MCF 10A (cell line): ENCODE results near the gene CA7. TPM values are rescaled to one million over a fixed set of nuclear protein-coding genes. Genes with fewer than 3 reads are reported as not detected.

Experiments
- Bru-seq: library from RNA; stranded (reverse); fragments of 400-500 nt; gene quantifications from one replicate; lab custom pipeline; 2021; lab: Mats Ljungman, UMichigan
- BruChase-seq, 2 experiments: library from RNA; stranded (reverse); fragments of 400-500 nt; gene quantifications; one replicate each; lab custom pipeline; 2021; lab: Mats Ljungman, UMichigan
- BruUV-seq: library from RNA; stranded (reverse); fragments of 400-500 nt; replicated peaks from 2 replicates; lab custom pipeline; 2021; lab: Mats Ljungman, UMichigan
- CTCF ChIA-PET: fragments of 300-600 bp; sonication (Branson Sonifier 250); formaldehyde crosslinking; extraction: SDS; loops from one replicate; lab custom pipeline; 2021; ENCODE audit warnings: antibody characterized with exemption, inconsistent platforms; lab: Yijun Ruan, JAX
- POLR2A ChIA-PET: fragments of 300-600, 350-650 bp; sonication (Branson Sonifier 250); formaldehyde crosslinking; extraction: SDS; loops from one replicate; lab custom pipeline; 2020; ENCODE audit warnings: antibody characterized with exemption, inconsistent platforms; lab: Yijun Ruan, JAX
- DNase-seq: peaks from one replicate; pipeline ENCODE4 v3.0.0-alpha.2; 2018; ENCODE audit not compliant: unreplicated experiment
- H3K27ac Mint-ChIP-seq: one replicate; pipeline ENCODE4 v1.8.0; 2022; ENCODE audit warnings: mild to moderate bottlenecking, low read depth, mixed read lengths; ENCODE audit not compliant: unreplicated experiment
- H3K27me3 Mint-ChIP-seq: one replicate; pipeline ENCODE4 v1.8.0; 2022; ENCODE audit warnings: mixed read lengths; ENCODE audit not compliant: insufficient read depth, unreplicated experiment
- H3K36me3 Mint-ChIP-seq: one replicate; pipeline ENCODE4 v1.8.0; 2022; ENCODE audit warnings: mild to moderate bottlenecking, moderate library complexity, mixed read lengths; ENCODE audit not compliant: insufficient read depth, unreplicated experiment
- H3K4me1 Mint-ChIP-seq: one replicate; pipeline ENCODE4 v1.8.0; 2022; ENCODE audit warnings: mixed read lengths; ENCODE audit not compliant: insufficient read depth, unreplicated experiment
- H3K4me3 Mint-ChIP-seq: one replicate; pipeline ENCODE4 v1.8.0; 2022; ENCODE audit warnings: mild to moderate bottlenecking, moderate library complexity, mixed read lengths; ENCODE audit not compliant: unreplicated experiment
- H3K9me3 Mint-ChIP-seq: one replicate; pipeline ENCODE4 v1.8.0; 2022; ENCODE audit warnings: mixed read lengths; ENCODE audit not compliant: unreplicated experiment
- CTCF ChIP-seq: fragments of 200-600 bp; IDR thresholded peaks from one replicate; pipeline ENCODE4 v1.8.0; 2022; ENCODE audit warnings: antibody characterized with exemption, mild to moderate bottlenecking; ENCODE audit not compliant: unreplicated experiment
- intact Hi-C: fragments of 100-400 bp; cut with micrococcal nuclease; formaldehyde crosslinking; loops from 2 replicates; pipeline ENCODE4 v1.14.1; 2022
- long read RNA-seq: library from polyadenylated mRNA; stranded (forward); transcript quantifications from one replicate; pipeline ENCODE4 v2.0.0, GENCODE V29; 2022
- total RNA-seq: library from RNA; stranded (reverse); gene quantifications from 2 replicates; pipeline ENCODE4 v1.2.3, GENCODE V29; 2022

CA7 gene
- total RNA-seq, result not detected in 2 replicates
- Bru-seq, nascent RNA, result not detected
- not detected for BruChase-seq, experiment 1, labeled RNA remaining after a 6-hour chase
- not detected for BruChase-seq, experiment 2, labeled RNA remaining after a 2-hour chase
- long read RNA-seq, result 0 reads

- TF ChIP-seq CTCF, result no peak
- no TSS peak for BruUV-seq
- Mint-ChIP-seq H3K9me3 (no peaks in the 10 kb centered on the region), H3K4me1 (peaks cover 7% of the 10 kb centered on the region), H3K36me3 (peaks cover 6% of the 10 kb centered on the region), H3K27ac (no peak within 1 kb of the TSS), H3K4me3 (no peak within 1 kb of the TSS), H3K27me3 (peaks cover 11% of the 10 kb centered on the region)
- no peak for DNase-seq
- ChIA-PET CTCF (interaction anchor here (0.6 to 5.5 kb wide), 6 partner anchors 14 to 237 kb away, joined by 3 to 39 read pairs (median 12); partner anchors contain the start of gene NAE1), POLR2A (interaction anchor here (0.7 kb wide), 1 partner anchor 21 kb away, joined by 4 read pairs; no protein-coding TSS in a partner anchor)
- intact Hi-C loops, result no loop called here
These were observed at the start of gene CA7 for GRCh38 chr16:66844342-66845079. TSS of gene CA7 (plus strand) at chr16:66844414. CDS start at chr16:66844488, 74 bp downstream.

- CTCF ChIA-PET, result interaction anchor here (1.0 kb wide), 1 partner anchor 46 kb away, joined by 3 read pairs; no protein-coding TSS in a partner anchor
- POLR2A ChIA-PET, result no interaction called here
- DNase-seq, result no peak
- no peak overlapping the region for H3K27ac Mint-ChIP-seq
- no peaks in the 10 kb centered on the region for H3K9me3 Mint-ChIP-seq
- H3K4me1 Mint-ChIP-seq, result no peaks in the 10 kb centered on the region
- BruUV-seq, result no TSS peak
- intact Hi-C loops, result no loop called here
- no peak overlapping the region for H3K4me3 Mint-ChIP-seq
- H3K27me3 Mint-ChIP-seq, result no peaks in the 10 kb centered on the region
- no peak for TF ChIP-seq CTCF
- peaks cover 13% of the 10 kb centered on the region for H3K36me3 Mint-ChIP-seq
These were observed 46.1 kb upstream of the CA7 start for GRCh38 chr16:66798161-66798560.

- POLR2A ChIA-PET, result no interaction called here
- BruUV-seq, result no TSS peak
- no peak overlapping the region for H3K27ac Mint-ChIP-seq
These were observed 43.4 kb upstream of the CA7 start for GRCh38 chr16:66800856-66801255.

More at GRCh38 chr16:66800856-66801255, 43.4 kb upstream of the CA7 start:
- intact Hi-C loops, result no loop called here
- H3K4me3 Mint-ChIP-seq, result no peak overlapping the region
- no peaks in the 10 kb centered on the region for H3K27me3 Mint-ChIP-seq
- CTCF ChIA-PET, result interaction anchor here (1.2 kb wide), 1 partner anchor 72 kb away, joined by 3 read pairs; no protein-coding TSS in a partner anchor
- no peaks in the 10 kb centered on the region for H3K4me1 Mint-ChIP-seq
- H3K36me3 Mint-ChIP-seq, result peaks cover 39% of the 10 kb centered on the region
- no peak for DNase-seq
- TF ChIP-seq CTCF, result no peak
- no peaks in the 10 kb centered on the region for H3K9me3 Mint-ChIP-seq
